Transverse colon (tissue), 4 donors: ENCODE measurements around the gene WIZ. TPM values are rescaled to one million over a fixed set of nuclear protein-coding genes. Genes with fewer than 3 reads are reported as not detected.
A peak's percentile ranks its signal among the peaks of the same experiment; 100 is the strongest.
"Not testable (repeated sequence)": the region's sequence is repeated elsewhere in the genome, so short reads cannot be mapped to it uniquely, and the experiment has no call there.

Experiments
- DNase-seq: peaks from one replicate; pipeline ENCODE4 v3.0.0-alpha.2; 2019
- H3K27ac ChIP-seq, 4 donors: fragments of 200-600 bp; sonication (generic); 2 replicates each; pipeline ENCODE4 v1.5.1; 2016 to 2018; ENCODE audit warnings: inconsistent platforms in 4 of 4
- H3K27me3 ChIP-seq: fragments of 200-600 bp; sonication (generic); 2 replicates; pipeline ENCODE4 v1.5.1; 2017; ENCODE audit warnings: inconsistent platforms
- H3K36me3 ChIP-seq, 4 donors: fragments of 200-600 bp; sonication (generic); 2 replicates each; pipeline ENCODE4 v1.5.1; 2017 to 2019; ENCODE audit warnings: inconsistent platforms in 4 of 4
- H3K4me1 ChIP-seq, 4 donors: fragments of 200-600 bp; sonication (generic); 2 replicates each; pipeline ENCODE4 v1.5.1; 2017 to 2020; ENCODE audit warnings: inconsistent platforms in 4 of 4
- H3K4me3 ChIP-seq, 4 donors: fragments of 200-600 bp; sonication (generic); 1 replicate in 1 of 4; 2 replicates in 3 of 4; pipeline versions ENCODE4 v1.5.1 to v1.6.1; 2017 to 2019; ENCODE audit warnings: inconsistent platforms in 4 of 4
- H3K9me3 ChIP-seq, 2 donors: fragments of 200-600 bp; sonication (generic); 2 replicates each; pipeline ENCODE4 v1.5.1; 2017 to 2019; ENCODE audit warnings: inconsistent platforms in 2 of 2
- CTCF ChIP-seq, 5 experiments: fragments of 200-600 bp in 3 of 5; fragments of 450-650 bp in 2 of 5; sonication (generic) in 3 of 5; IDR thresholded peaks; 1 replicate in 2 of 5; 2 replicates in 3 of 5; pipeline ENCODE4 v1.5.1; 2016 to 2017; ENCODE audit warnings: antibody characterized with exemption in 5 of 5, inconsistent platforms in 3 of 5, mild to moderate bottlenecking in 2 of 5, moderate library complexity in 1 of 5
- EP300 ChIP-seq: sonication (generic); formaldehyde crosslinking; IDR thresholded peaks from one replicate; pipeline ENCODE4 v1.6.1; 2017; ENCODE audit warnings: antibody characterized with exemption, low read depth
- POLR2A ChIP-seq: fragments of 450-650 bp; IDR thresholded peaks from one replicate; pipeline ENCODE4 v1.6.1; 2016; ENCODE audit warnings: antibody characterized with exemption, mild to moderate bottlenecking, moderate library complexity
- POLR2AphosphoS5 ChIP-seq, 3 donors: sonication (generic); formaldehyde crosslinking; IDR thresholded peaks; one replicate each; pipeline ENCODE4 v1.6.1; 2016; ENCODE audit warnings: antibody characterized with exemption in 3 of 3
- WGBS, 2 donors: methylation state at CpG; one replicate each; pipeline ENCODE4 v1.1.5; 2018; ENCODE audit warnings: low coverage in 1 of 2; 5-methylcytosine and 5-hydroxymethylcytosine counted together
- in situ Hi-C, 4 donors: fragments of 200-750 bp; cut with MboI; loops; one replicate each; pipeline versions ENCODE4 v1.15.0 to v1.15.1; 2017; ENCODE audit warnings: low sequenced_read_pairs in 3 of 4, low pct_ligation_motif_present in 1 of 4, low pct_unique_long_range_greater_than_20kb in 1 of 4
- intact Hi-C: fragments of 100-400 bp; cut with DNase I; formaldehyde crosslinking; loops from one replicate; pipeline ENCODE4 v1.15.1; 2023; ENCODE audit warnings: low total_unique reads
- total RNA-seq, 4 donors: library from RNA; depleted of rRNA; stranded (reverse); fragments of >200 nt; gene quantifications; one replicate each; pipeline ENCODE4 v1.1.0, GENCODE V29; 2016

The WIZ gene
- total RNA-seq, 4 donors from 2014 or later, result 31.0 to 63.6 (median 42.0) TPM

GRCh38 chr19:15418579-15419412 is 31.0 kb downstream of the WIZ start, which contains the start of gene AKAP8L:
Gene AKAP8L, minus strand, starts transcription at chr19:15418988. Its CDS starts 65 bp downstream, at chr19:15418923.
- in situ Hi-C loops, result loop anchor here in 1 of 4 donors (10.0 kb wide), 1 partner anchor 136 kb away; no protein-coding TSS in a partner anchor
- TF ChIP-seq EP300 (no peak), POLR2AphosphoS5 (IDR thresholded peaks at IDR 0.05) (peak; percentile 86 to 93 (median 92)), CTCF (IDR thresholded peaks at IDR 0.05) (peak; percentile 47 to 89 (median 63)), POLR2A (peak; percentile 88)
- Histone ChIP-seq H3K9me3 (no peaks in the 10 kb centered on the region), H3K4me3 (peak within 1 kb of the TSS; percentile 68 to 94 (median 80)), H3K36me3 (peaks cover 0 to 13% (median 10%) of the 10 kb centered on the region in 4 donors), H3K27me3 (no peaks in the 10 kb centered on the region), H3K27ac (peak within 1 kb of the TSS; percentile 86 to 93 (median 91)), H3K4me1 (peaks cover 12 to 44% (median 22%) of the 10 kb centered on the region in 4 donors)
- intact Hi-C loops, result no loop called here
- WGBS, 2 donors, result 0% methylated on average over 20 of the region's 61 CpGs; no CpG with 5 or more reads in 1 of the 2 donors
- peak; percentile 99 for DNase-seq

- Histone ChIP-seq H3K27ac (peak overlapping the region; percentile 86 to 93 (median 91)), H3K9me3 (no peaks in the 10 kb centered on the region), H3K36me3 (peaks cover 0 to 7% (median 5%) of the 10 kb centered on the region in 4 donors), H3K4me3 (peak overlapping the region; percentile 68 to 94 (median 80)), H3K4me1 (peaks cover 13 to 50% (median 22%) of the 10 kb centered on the region in 4 donors), H3K27me3 (no peaks in the 10 kb centered on the region)
- 0 to 2% methylated on average over 2 to 4 of the region's 16 CpGs for WGBS, 2 donors
- in situ Hi-C loops, result loop anchor here in 1 of 4 donors (10.0 kb wide), 1 partner anchor 137 kb away; no protein-coding TSS in a partner anchor
- no peak for DNase-seq
- intact Hi-C loops, result no loop called here
- no peak for TF ChIP-seq CTCF (IDR thresholded peaks at IDR 0.05)
- no peak for TF ChIP-seq EP300
- TF ChIP-seq POLR2AphosphoS5 (IDR thresholded peaks at IDR 0.05), result no peak
- TF ChIP-seq POLR2A, result no peak
Measured at GRCh38 chr19:15418231-15418578, 31.6 kb downstream of the WIZ start.

- intact Hi-C loops, result no loop called here
- TF ChIP-seq POLR2AphosphoS5 (IDR thresholded peaks at IDR 0.05) (no peak), CTCF (IDR thresholded peaks at IDR 0.05) (no peak), EP300 (no peak), POLR2A (no peak)
- H3K36me3 ChIP-seq, result peaks cover 0 to 2% (median under 1%) of the 10 kb centered on the region in 4 donors
- H3K27me3 ChIP-seq, result no peaks in the 10 kb centered on the region
- no peak for DNase-seq
- in situ Hi-C loops, result loop anchor here in 1 of 4 donors (10.0 kb wide), 1 partner anchor 137 kb away; no protein-coding TSS in a partner anchor
- no peaks in the 10 kb centered on the region for H3K9me3 ChIP-seq
- peak overlapping the region; percentile 68 to 94 (median 80) for H3K4me3 ChIP-seq
- H3K4me1 ChIP-seq, result peaks cover 19 to 55% (median 25%) of the 10 kb centered on the region in 4 donors
- WGBS, 2 donors, result 14% methylated on average over 9 of the region's 9 CpGs; no CpG with 5 or more reads in 1 of the 2 donors
- H3K27ac ChIP-seq, result peak overlapping the region; percentile 86 to 93 (median 91)
Measured at GRCh38 chr19:15417699-15418098, 32.1 kb downstream of the WIZ start.

- no peak for DNase-seq
- TF ChIP-seq EP300 (no peak), POLR2A (no peak), POLR2AphosphoS5 (IDR thresholded peaks at IDR 0.05) (no peak)
- no peaks in the 10 kb centered on the region for H3K9me3 ChIP-seq
- 74 to 83% methylated on average over 3 to 4 of the region's 4 CpGs for WGBS, 2 donors
- peaks cover 19 to 68% (median 29%) of the 10 kb centered on the region in 4 donors for H3K4me1 ChIP-seq
- peak overlapping the region in 1 of 4 donors; percentile 4 for H3K27ac ChIP-seq
- in situ Hi-C loops (loop anchor here in 1 of 4 donors (10.0 kb wide), 1 partner anchor 142 kb away; no protein-coding TSS in a partner anchor), intact Hi-C loops (no loop called here)
- no peaks in the 10 kb centered on the region for H3K27me3 ChIP-seq
- peaks cover 0 to 13% (median 0%) of the 10 kb centered on the region in 4 donors for H3K36me3 ChIP-seq
- no peak overlapping the region for H3K4me3 ChIP-seq
Measured at GRCh38 chr19:15412832-15413231, 36.9 kb downstream of the WIZ start.

GRCh38 chr19:15411351-15411750 is 38.4 kb downstream of the WIZ start:
- H3K9me3 ChIP-seq, DNase-seq, H3K27ac ChIP-seq, H3K27me3 ChIP-seq, intact Hi-C loops, H3K4me3 ChIP-seq: not testable (repeated sequence)
- in situ Hi-C loops, result loop anchor here in 1 of 4 donors (10.0 kb wide), 1 partner anchor 143 kb away; no protein-coding TSS in a partner anchor
- H3K36me3 ChIP-seq, result peaks cover 0 to 14% (median 0%) of the 10 kb centered on the region in 4 donors
- peaks cover 7 to 65% (median 17%) of the 10 kb centered on the region in 4 donors for H3K4me1 ChIP-seq
- WGBS, 2 donors, result 69 to 82% methylated on average over 2 of the region's 2 CpGs
